Measurements from ENCODE around the gene TEX264. TPM values are rescaled to one million over a fixed set of nuclear protein-coding genes. Genes with fewer than 3 reads are reported as not detected.

Gene TEX264
- total RNA-seq, 1 donor, result 56.1 TPM

DNA sequence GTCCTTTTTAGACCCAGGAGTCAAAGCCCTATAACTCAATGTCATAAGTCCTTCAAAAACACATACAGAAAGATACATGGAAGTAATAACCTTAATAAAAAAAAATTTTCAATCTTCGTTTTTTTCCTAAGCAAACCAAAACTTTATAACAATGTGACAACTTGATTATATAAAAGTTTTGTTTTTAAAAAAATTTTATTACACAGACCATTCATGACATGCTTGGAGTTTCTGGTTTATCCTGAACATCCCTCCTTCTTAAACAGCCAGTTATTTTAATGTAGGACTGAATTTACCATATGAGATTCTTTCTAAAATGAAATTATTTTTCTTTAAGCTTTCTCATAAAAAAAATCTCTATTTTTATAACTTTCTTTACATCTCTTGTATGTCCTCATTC, 77.3 kb downstream of the TEX264 start:
- DNase-seq (ENCODE audit: insufficient read length, low spot score, missing footprints), result no peak
- Histone ChIP-seq H3K27me3 (ENCODE audit: insufficient read depth, low read length) (no peaks in the 10 kb centered on the region), H3K9me3 (ENCODE audit: low read depth, low read length) (no peaks in the 10 kb centered on the region), H4K20me1 (ENCODE audit: insufficient read depth, low read length) (no peaks in the 10 kb centered on the region), H3K4me1 (ENCODE audit: insufficient read depth, low read length) (no peaks in the 10 kb centered on the region), H3K36me3 (ENCODE audit: insufficient read depth, low read length) (no peaks in the 10 kb centered on the region), H3K79me2 (ENCODE audit: insufficient read depth, low read length) (no peaks in the 10 kb centered on the region), H3K4me2 (ENCODE audit: insufficient read depth, low read length) (no peak overlapping the region), H3K27ac (ENCODE audit: low read depth, low read length) (no peak overlapping the region), H2AFZ (ENCODE audit: low read length) (no peak overlapping the region), H3K4me3 (ENCODE audit: insufficient read depth, low read length) (no peak overlapping the region)
- TF ChIP-seq, protein P1, sequence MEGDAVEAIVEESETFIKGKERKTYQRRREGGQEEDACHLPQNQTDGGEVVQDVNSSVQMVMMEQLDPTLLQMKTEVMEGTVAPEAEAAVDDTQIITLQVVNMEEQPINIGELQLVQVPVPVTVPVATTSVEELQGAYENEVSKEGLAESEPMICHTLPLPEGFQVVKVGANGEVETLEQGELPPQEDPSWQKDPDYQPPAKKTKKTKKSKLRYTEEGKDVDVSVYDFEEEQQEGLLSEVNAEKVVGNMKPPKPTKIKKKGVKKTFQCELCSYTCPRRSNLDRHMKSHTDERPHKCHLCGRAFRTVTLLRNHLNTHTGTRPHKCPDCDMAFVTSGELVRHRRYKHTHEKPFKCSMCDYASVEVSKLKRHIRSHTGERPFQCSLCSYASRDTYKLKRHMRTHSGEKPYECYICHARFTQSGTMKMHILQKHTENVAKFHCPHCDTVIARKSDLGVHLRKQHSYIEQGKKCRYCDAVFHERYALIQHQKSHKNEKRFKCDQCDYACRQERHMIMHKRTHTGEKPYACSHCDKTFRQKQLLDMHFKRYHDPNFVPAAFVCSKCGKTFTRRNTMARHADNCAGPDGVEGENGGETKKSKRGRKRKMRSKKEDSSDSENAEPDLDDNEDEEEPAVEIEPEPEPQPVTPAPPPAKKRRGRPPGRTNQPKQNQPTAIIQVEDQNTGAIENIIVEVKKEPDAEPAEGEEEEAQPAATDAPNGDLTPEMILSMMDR (IDR thresholded peaks at IDR 0.05; ENCODE audit: extremely low read depth, low read depth, low read length), result no peak

DNA sequence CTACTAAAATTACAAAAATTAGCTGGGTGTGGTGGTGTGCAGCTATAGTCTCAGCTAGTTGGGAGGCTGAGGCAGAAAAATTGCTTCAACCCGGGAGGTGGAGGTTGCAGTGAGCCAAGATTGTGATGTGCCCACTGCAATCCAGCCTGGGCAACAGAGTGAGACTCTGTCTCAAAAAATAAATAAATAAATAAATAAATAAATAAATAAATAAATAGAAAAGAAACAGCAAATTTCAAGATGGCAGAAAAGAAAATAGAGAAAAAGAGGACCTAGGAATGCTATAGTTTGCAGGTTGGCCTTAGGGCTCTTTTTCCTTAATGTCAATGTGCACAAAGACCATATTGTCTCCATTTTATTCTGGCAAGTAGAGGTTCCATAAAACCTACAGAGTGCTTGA, 79.8 kb downstream of the TEX264 start:
- no peak overlapping the region for H2AFZ ChIP-seq (ENCODE audit: low read length)
- TF ChIP-seq, protein P1 (IDR thresholded peaks at IDR 0.05; ENCODE audit: extremely low read depth, low read depth, low read length), result no peak
- no peaks in the 10 kb centered on the region for H3K9me3 ChIP-seq (ENCODE audit: low read depth, low read length)
- no peaks in the 10 kb centered on the region for H3K4me1 ChIP-seq (ENCODE audit: insufficient read depth, low read length)
- DNase-seq (ENCODE audit: insufficient read length, low spot score, missing footprints), result no peak
- no peaks in the 10 kb centered on the region for H4K20me1 ChIP-seq (ENCODE audit: insufficient read depth, low read length)
- no peak overlapping the region for H3K4me2 ChIP-seq (ENCODE audit: insufficient read depth, low read length)
- H3K79me2 ChIP-seq (ENCODE audit: insufficient read depth, low read length), result no peaks in the 10 kb centered on the region
- no peaks in the 10 kb centered on the region for H3K36me3 ChIP-seq (ENCODE audit: insufficient read depth, low read length)
- no peak overlapping the region for H3K4me3 ChIP-seq (ENCODE audit: insufficient read depth, low read length)
- no peaks in the 10 kb centered on the region for H3K27me3 ChIP-seq (ENCODE audit: insufficient read depth, low read length)
- H3K27ac ChIP-seq (ENCODE audit: low read depth, low read length), result no peak overlapping the region

DNA sequence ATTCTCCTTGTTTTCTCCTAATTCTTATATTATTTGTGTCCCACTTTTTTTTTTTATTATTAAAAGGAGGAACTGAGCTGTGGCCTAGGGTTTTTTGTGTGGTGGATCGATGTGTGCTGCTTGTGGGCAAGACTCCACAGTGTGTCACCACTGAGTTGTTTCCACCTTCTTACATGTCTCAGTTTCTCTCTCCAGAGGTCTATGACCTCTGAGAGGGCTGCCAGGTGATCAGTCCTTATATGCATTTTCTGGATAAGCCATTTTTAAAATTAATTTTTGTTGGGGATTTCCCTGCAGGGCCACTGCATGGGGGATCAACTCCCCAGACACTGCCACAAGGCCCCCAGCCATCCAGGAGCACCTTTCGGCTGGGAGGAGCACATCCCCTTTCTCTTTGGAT, 80.2 kb downstream of the TEX264 start:
- H4K20me1 ChIP-seq (ENCODE audit: insufficient read depth, low read length), result no peaks in the 10 kb centered on the region
- TF ChIP-seq, protein P1 (IDR thresholded peaks at IDR 0.05; ENCODE audit: extremely low read depth, low read depth, low read length), result no peak
- no peaks in the 10 kb centered on the region for H3K27me3 ChIP-seq (ENCODE audit: insufficient read depth, low read length)
- no peak overlapping the region for H3K4me3 ChIP-seq (ENCODE audit: insufficient read depth, low read length)
- H3K36me3 ChIP-seq (ENCODE audit: insufficient read depth, low read length), result no peaks in the 10 kb centered on the region
- H3K9me3 ChIP-seq (ENCODE audit: low read depth, low read length), result no peaks in the 10 kb centered on the region
- no peak overlapping the region for H2AFZ ChIP-seq (ENCODE audit: low read length)
- no peak overlapping the region for H3K4me2 ChIP-seq (ENCODE audit: insufficient read depth, low read length)
- DNase-seq (ENCODE audit: insufficient read length, low spot score, missing footprints), result no peak
- no peaks in the 10 kb centered on the region for H3K4me1 ChIP-seq (ENCODE audit: insufficient read depth, low read length)
- H3K79me2 ChIP-seq (ENCODE audit: insufficient read depth, low read length), result no peaks in the 10 kb centered on the region
- H3K27ac ChIP-seq (ENCODE audit: low read depth, low read length), result no peak overlapping the region

Small RNA genes lying within 50 kb of the gene (small RNA-seq; reads per million reads assigned to genes)
- 39.1 reads per million, percentile 96 among the genes with 10 or more reads in this experiment for gene RNA5SP132

Other genes with a start within 250 kb of the TEX264 start
- 12.1 and 13.0 TPM in 2 replicates for gene DCAF1, start 171.2 kb upstream of the TEX264 start, total RNA-seq
- 22.7 and 23.2 TPM in 2 replicates for gene RAD54L2, start 132.5 kb upstream of the TEX264 start, total RNA-seq
- under 0.01 TPM in 1 of 2 replicates, not detected in the other for gene GRM2, start 35.8 kb downstream of the TEX264 start, total RNA-seq
- gene IQCF6, start 108.0 kb downstream of the TEX264 start, total RNA-seq, result not detected in 2 replicates
- not detected in 2 replicates for gene IQCF2, start 190.4 kb downstream of the TEX264 start, total RNA-seq
- gene IQCF5, start 204.3 kb downstream of the TEX264 start, total RNA-seq, result not detected in 2 replicates
- not detected in 2 replicates for gene IQCF1, start 232.1 kb downstream of the TEX264 start, total RNA-seq

All from osteoblast (primary cell).